Measurements from ENCODE around the gene ZNF554.

DNA sequence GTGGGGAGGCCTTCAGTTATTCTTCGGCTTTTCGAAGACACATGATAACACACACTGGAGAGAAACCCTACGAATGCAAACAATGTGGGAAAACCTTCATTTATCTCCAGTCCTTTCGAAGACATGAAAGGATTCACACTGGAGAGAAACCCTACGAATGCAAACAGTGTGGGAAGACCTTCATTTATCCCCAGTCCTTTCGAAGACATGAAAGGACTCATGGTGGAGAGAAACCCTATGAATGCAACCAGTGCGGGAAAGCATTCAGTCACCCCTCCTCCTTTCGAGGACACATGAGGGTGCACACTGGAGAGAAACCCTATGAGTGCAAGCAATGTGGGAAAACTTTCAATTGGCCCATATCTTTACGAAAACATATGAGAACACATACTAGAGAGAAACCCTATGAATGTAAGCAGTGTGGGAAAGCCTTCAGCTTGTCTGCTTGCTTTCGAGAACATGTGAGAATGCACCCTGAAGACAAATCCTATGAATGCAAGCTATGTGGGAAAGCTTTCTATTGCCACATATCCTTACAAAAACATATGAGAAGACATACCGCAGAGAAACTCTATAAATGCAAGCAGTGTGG is 33.4 kb downstream of the ZNF554 start:
- TF ChIP-seq CTCF (IDR thresholded peaks at IDR 0.05), result no peak
- TF ChIP-seq POLR2A (IDR thresholded peaks at IDR 0.05), result no peak

All from esophagus squamous epithelium (tissue), 4 donors.